ENCODE data around the gene TNIK.

- TF ChIP-seq, protein P1, sequence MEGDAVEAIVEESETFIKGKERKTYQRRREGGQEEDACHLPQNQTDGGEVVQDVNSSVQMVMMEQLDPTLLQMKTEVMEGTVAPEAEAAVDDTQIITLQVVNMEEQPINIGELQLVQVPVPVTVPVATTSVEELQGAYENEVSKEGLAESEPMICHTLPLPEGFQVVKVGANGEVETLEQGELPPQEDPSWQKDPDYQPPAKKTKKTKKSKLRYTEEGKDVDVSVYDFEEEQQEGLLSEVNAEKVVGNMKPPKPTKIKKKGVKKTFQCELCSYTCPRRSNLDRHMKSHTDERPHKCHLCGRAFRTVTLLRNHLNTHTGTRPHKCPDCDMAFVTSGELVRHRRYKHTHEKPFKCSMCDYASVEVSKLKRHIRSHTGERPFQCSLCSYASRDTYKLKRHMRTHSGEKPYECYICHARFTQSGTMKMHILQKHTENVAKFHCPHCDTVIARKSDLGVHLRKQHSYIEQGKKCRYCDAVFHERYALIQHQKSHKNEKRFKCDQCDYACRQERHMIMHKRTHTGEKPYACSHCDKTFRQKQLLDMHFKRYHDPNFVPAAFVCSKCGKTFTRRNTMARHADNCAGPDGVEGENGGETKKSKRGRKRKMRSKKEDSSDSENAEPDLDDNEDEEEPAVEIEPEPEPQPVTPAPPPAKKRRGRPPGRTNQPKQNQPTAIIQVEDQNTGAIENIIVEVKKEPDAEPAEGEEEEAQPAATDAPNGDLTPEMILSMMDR (IDR thresholded peaks at IDR 0.05; ENCODE audit: poor library complexity) = no peak
- no peak for TF ChIP-seq EZH2 (IDR thresholded peaks at IDR 0.05; ENCODE audit: borderline replicate concordance)
Observed at GRCh38 chr3:171173736-171174135, 286.5 kb downstream of the TNIK start.

Measured in hepatocyte (in vitro differentiated cells).